ENCODE data around the gene FGD2. TPM values are rescaled to one million over a fixed set of nuclear protein-coding genes. Genes with fewer than 3 reads are reported as not detected.

The FGD2 gene
- total and polyA plus RNA-seq, 2 donors (not counting 3 experiments of a cell fraction or from before 2014, with no cell fraction given): not detected

DNA sequence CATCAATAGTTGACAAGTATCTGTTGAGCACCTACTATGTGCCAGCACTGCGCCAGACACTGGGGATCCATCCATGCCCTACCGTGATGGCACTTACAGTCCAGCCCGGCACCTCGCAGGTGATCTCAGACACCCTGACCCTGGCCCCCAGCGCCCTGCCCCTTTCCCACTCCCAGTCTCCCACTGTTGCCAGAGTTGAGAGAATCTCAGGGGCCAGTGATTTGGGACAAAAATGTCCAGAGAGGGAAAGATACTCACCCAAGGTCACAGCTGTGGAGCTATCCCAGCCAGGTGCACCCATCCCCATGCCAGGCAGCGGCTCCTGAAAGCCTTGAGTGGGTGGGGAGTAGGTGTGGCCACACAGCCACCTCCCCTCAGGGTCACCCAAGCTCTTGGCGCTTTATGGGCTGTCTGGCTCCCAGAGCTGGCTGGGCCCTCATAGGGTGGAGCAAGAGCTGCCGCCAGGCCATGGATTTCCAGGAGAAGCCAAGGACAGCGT is 47.6 kb upstream of the FGD2 start:
- dilution Hi-C loops (cut with MboI; ENCODE audit: extremely low pct_ligation_motif_present, low sequenced_read_pairs): no loop called here
- no peak overlapping the region for H2AFZ ChIP-seq (ENCODE audit: low read depth, low read length)
- H3K79me2 ChIP-seq (ENCODE audit: control insufficient read depth, insufficient read depth, low read length): no peaks in the 10 kb centered on the region
- intact Hi-C loops (cut with micrococcal nuclease): no loop called here
- H3K4me3 ChIP-seq (replicated peaks in 1 of 3; ENCODE audit: insufficient read depth in 1 of 3, low read depth in 1 of 3, low read length in 3 of 3): no peak overlapping the region
- H3K4me2 ChIP-seq (ENCODE audit: insufficient read depth, low read length): no peak overlapping the region
- H3K9me1 ChIP-seq (replicated peaks; ENCODE audit: control insufficient read depth, extremely low read depth, insufficient read depth, low read length): no peaks in the 10 kb centered on the region
- no peaks in the 10 kb centered on the region for H4K20me1 ChIP-seq (replicated peaks; ENCODE audit: control insufficient read depth, extremely low read depth, insufficient read depth, low read length)
- DNase-seq (ENCODE audit: low read depth, low spot score) (no peak), FAIRE-seq (no peak)
- POLR2A ChIA-PET: no interaction called here
- TF ChIP-seq POLR2AphosphoS5 (IDR thresholded peaks at IDR 0.05; ENCODE audit: insufficient read depth, low read depth, low read length) (no peak), POLR2A (IDR thresholded peaks at IDR 0.05; ENCODE audit: low read depth, low read length) (no peak), FOS (IDR thresholded peaks at IDR 0.05; ENCODE audit: borderline replicate concordance, insufficient read depth, low read length) (no peak), JUN (IDR thresholded peaks at IDR 0.05; ENCODE audit: borderline replicate concordance, insufficient read depth, insufficient read length, low read depth) (no peak), MYC (IDR thresholded peaks at IDR 0.05; ENCODE audit: low read depth, low read length) (no peak)
- TF ChIP-seq, protein P1, sequence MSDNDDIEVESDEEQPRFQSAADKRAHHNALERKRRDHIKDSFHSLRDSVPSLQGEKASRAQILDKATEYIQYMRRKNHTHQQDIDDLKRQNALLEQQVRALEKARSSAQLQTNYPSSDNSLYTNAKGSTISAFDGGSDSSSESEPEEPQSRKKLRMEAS (IDR thresholded peaks at IDR 0.05; ENCODE audit: insufficient read depth, insufficient read length): no peak
- TF ChIP-seq, protein P2, sequence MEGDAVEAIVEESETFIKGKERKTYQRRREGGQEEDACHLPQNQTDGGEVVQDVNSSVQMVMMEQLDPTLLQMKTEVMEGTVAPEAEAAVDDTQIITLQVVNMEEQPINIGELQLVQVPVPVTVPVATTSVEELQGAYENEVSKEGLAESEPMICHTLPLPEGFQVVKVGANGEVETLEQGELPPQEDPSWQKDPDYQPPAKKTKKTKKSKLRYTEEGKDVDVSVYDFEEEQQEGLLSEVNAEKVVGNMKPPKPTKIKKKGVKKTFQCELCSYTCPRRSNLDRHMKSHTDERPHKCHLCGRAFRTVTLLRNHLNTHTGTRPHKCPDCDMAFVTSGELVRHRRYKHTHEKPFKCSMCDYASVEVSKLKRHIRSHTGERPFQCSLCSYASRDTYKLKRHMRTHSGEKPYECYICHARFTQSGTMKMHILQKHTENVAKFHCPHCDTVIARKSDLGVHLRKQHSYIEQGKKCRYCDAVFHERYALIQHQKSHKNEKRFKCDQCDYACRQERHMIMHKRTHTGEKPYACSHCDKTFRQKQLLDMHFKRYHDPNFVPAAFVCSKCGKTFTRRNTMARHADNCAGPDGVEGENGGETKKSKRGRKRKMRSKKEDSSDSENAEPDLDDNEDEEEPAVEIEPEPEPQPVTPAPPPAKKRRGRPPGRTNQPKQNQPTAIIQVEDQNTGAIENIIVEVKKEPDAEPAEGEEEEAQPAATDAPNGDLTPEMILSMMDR (IDR thresholded peaks at IDR 0.05; ENCODE audit: extremely low read depth in 1 of 2, insufficient read depth in 1 of 2, low read depth in 1 of 2, low read length in 2 of 2): no peak
- H3K27me3 ChIP-seq (ENCODE audit: control insufficient read depth in 2 of 2, insufficient read depth in 2 of 2, low read length in 2 of 2): no peaks in the 10 kb centered on the region
- no TSS peak for BruUV-seq (replicated peaks)
- CTCF ChIA-PET: interaction anchor here (2.1 kb wide), 1 partner anchor 20 kb away, joined by 4 read pairs; no protein-coding TSS in a partner anchor
- H3K9ac ChIP-seq (replicated peaks; ENCODE audit: extremely low read depth, insufficient read depth, low read length): no peak overlapping the region
- no peaks in the 10 kb centered on the region for H3K9me3 ChIP-seq (replicated peaks; ENCODE audit: control insufficient read depth, insufficient read depth, low read length)
- no peak overlapping the region for H3K27ac ChIP-seq (ENCODE audit: insufficient read depth, low read depth, low read length)
- H3K36me3 ChIP-seq (ENCODE audit: control insufficient read depth in 2 of 2, extremely low read depth in 1 of 2, insufficient read depth in 2 of 2, low read length in 2 of 2): no peaks in the 10 kb centered on the region
- peaks cover 3% of the 10 kb centered on the region for H3K4me1 ChIP-seq (ENCODE audit: control insufficient read depth, extremely low read depth, insufficient read depth, low read length)

All from endothelial cell of umbilical vein (primary cell).